SU-DHL-6 (cell line): ENCODE measurements around the gene COBLL1.

ENCODE experiments used
- H2AFZ ChIP-seq: fragments of 200-600 bp; sonication (generic); 2 replicates; pipeline ENCODE4 v1.6.1; 2014; ENCODE audit warnings: low read depth, mild to moderate bottlenecking, moderate library complexity, mixed read lengths, antibody characterized with exemption, low read length; ENCODE audit not compliant: severe bottlenecking
- H3F3A ChIP-seq: fragments of 200-600 bp; shearing (Covaris generic); 2 replicates; pipeline ENCODE4 v1.6.0; 2016; ENCODE audit warnings: antibody characterized with exemption, mild to moderate bottlenecking; ENCODE audit not compliant: insufficient read depth
- H3K27ac ChIP-seq: fragments of 200-600 bp; sonication (generic); 2 replicates; pipeline ENCODE4 v1.5.1; 2016; ENCODE audit warnings: low read depth, mild to moderate bottlenecking, low read length, moderate library complexity, mixed read lengths
- H3K27me3 ChIP-seq: fragments of 200-600 bp; sonication (generic), shearing (Covaris generic); 2 replicates; pipeline ENCODE4 v1.6.0; 2014; ENCODE audit warnings: mild to moderate bottlenecking, low read length
- H3K36me3 ChIP-seq: fragments of 200-600 bp; sonication (generic); 2 replicates; pipeline ENCODE4 v1.6.1; 2014; ENCODE audit warnings: mild to moderate bottlenecking, low read length, mixed read lengths
- H3K4me2 ChIP-seq: fragments of 300-600, 200-600 bp; shearing (Covaris generic), sonication (generic); 2 replicates; pipeline ENCODE4 v1.6.0; 2014; ENCODE audit warnings: low read length, low read depth, mild to moderate bottlenecking; ENCODE audit not compliant: poor library complexity, severe bottlenecking
- H3K4me3 ChIP-seq: fragments of 200-600 bp; sonication (generic); 2 replicates; pipeline ENCODE4 v1.5.1; 2014; ENCODE audit warnings: antibody characterized with exemption, low read length, mild to moderate bottlenecking, mixed read lengths; ENCODE audit not compliant: insufficient read depth, poor library complexity, severe bottlenecking
- H3K79me2 ChIP-seq: fragments of 200-600 bp; sonication (generic); 2 replicates; pipeline ENCODE4 v1.6.1; 2014; ENCODE audit warnings: mild to moderate bottlenecking, low read length, moderate library complexity; ENCODE audit not compliant: insufficient read depth
- H3K9ac ChIP-seq: fragments of 200-600 bp; sonication (generic); 2 replicates; pipeline ENCODE4 v1.7.0; 2014; ENCODE audit warnings: mild to moderate bottlenecking, low read length
- H3K9me2 ChIP-seq: fragments of 200-600 bp; sonication (generic); replicated peaks from 2 replicates; pipeline ENCODE4 v1.6.1; 2014; ENCODE audit warnings: low read length; ENCODE audit not compliant: insufficient read depth
- H3K9me3 ChIP-seq: fragments of 200-600 bp; sonication (generic); 2 replicates; pipeline ENCODE4 v1.6.1; 2014; ENCODE audit warnings: low read length, mixed read lengths; ENCODE audit not compliant: insufficient read depth
- H4K20me1 ChIP-seq: fragments of 200-600 bp; sonication (generic); 2 replicates; pipeline ENCODE4 v1.6.1; 2014; ENCODE audit warnings: low read depth, mild to moderate bottlenecking, antibody characterized with exemption, low read length, moderate library complexity, mixed read lengths
- CTCF ChIP-seq: fragments of 200-600 bp; sonication (generic); IDR thresholded peaks from one replicate; pipeline ENCODE4 v1.5.1; 2017; ENCODE audit warnings: antibody characterized with exemption, mild to moderate bottlenecking, low read length, moderate library complexity; ENCODE audit not compliant: insufficient read depth, poor library complexity, severe bottlenecking
- EZH2phosphoT487 ChIP-seq: fragments of 200-600 bp; sonication (generic), shearing (Covaris generic); conservative IDR thresholded peaks from 2 replicates; pipeline ENCODE4 v1.6.1; 2018; ENCODE audit warnings: mild to moderate bottlenecking, antibody characterized with exemption, low read length, moderate library complexity, mixed read lengths

COBLL1 gene

DNA sequence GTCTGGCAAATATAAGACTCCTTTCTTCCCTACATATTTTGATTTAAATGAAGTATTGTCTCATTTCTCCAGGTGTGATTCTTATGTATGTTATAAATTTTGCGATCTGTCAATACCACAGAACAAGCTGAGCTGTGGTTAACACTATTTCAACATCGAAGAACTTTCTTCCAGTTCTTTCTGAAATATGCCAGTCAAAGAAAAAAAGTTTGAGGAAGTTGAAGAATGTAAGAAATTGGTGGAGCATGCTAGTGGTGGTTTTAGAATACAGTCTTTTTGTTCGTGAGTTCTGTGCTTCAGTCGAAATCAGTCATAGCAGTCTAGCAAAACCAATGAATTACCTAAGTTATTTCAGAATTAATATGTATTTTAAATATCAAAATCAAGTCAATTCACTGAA lies 8.6 kb upstream of the COBLL1 start:
- H3F3A ChIP-seq: no peaks in the 10 kb centered on the region
- TF ChIP-seq EZH2phosphoT487 (no peak), CTCF (no peak)
- no peak overlapping the region for H2AFZ ChIP-seq
- no peak overlapping the region for H3K9ac ChIP-seq
- no peaks in the 10 kb centered on the region for H3K27me3 ChIP-seq
- no peak overlapping the region for H3K27ac ChIP-seq
- no peaks in the 10 kb centered on the region for H3K9me3 ChIP-seq
- H3K79me2 ChIP-seq: no peaks in the 10 kb centered on the region
- H3K4me3 ChIP-seq: no peak overlapping the region
- H3K4me2 ChIP-seq: no peak overlapping the region
- no peaks in the 10 kb centered on the region for H3K36me3 ChIP-seq
- no peaks in the 10 kb centered on the region for H3K9me2 ChIP-seq
- H4K20me1 ChIP-seq: no peaks in the 10 kb centered on the region

- H3K79me2 ChIP-seq: no peaks in the 10 kb centered on the region
- H2AFZ ChIP-seq: no peak overlapping the region
- H3K4me2 ChIP-seq: no peak overlapping the region
- H3K9me3 ChIP-seq: no peaks in the 10 kb centered on the region
- no peaks in the 10 kb centered on the region for H3K36me3 ChIP-seq
- no peak overlapping the region for H3K27ac ChIP-seq
- H3F3A ChIP-seq: no peaks in the 10 kb centered on the region
- H3K27me3 ChIP-seq: no peaks in the 10 kb centered on the region
- H3K9me2 ChIP-seq: no peaks in the 10 kb centered on the region
- H3K4me3 ChIP-seq: no peak overlapping the region
- H4K20me1 ChIP-seq: no peaks in the 10 kb centered on the region
- H3K9ac ChIP-seq: no peak overlapping the region
- no peak for TF ChIP-seq EZH2phosphoT487
- TF ChIP-seq CTCF: no peak
These were observed 7.9 kb upstream of the COBLL1 start for GRCh38 chr2:164849506-164849905.

- Histone ChIP-seq H4K20me1 (no peaks in the 10 kb centered on the region), H2AFZ (no peak overlapping the region), H3F3A (no peaks in the 10 kb centered on the region), H3K36me3 (no peaks in the 10 kb centered on the region), H3K4me2 (no peak overlapping the region), H3K9me3 (no peaks in the 10 kb centered on the region), H3K9me2 (no peaks in the 10 kb centered on the region), H3K4me3 (no peak overlapping the region), H3K79me2 (no peaks in the 10 kb centered on the region), H3K27me3 (no peaks in the 10 kb centered on the region), H3K9ac (no peak overlapping the region), H3K27ac (no peak overlapping the region)
- TF ChIP-seq EZH2phosphoT487: no peak
- TF ChIP-seq CTCF: no peak
These were observed 6.5 kb upstream of the COBLL1 start for GRCh38 chr2:164847981-164848741.
